H9 (cell line): ENCODE measurements around the gene ABLIM1. TPM values are rescaled to one million over a fixed set of nuclear protein-coding genes. Genes with fewer than 3 reads are reported as not detected.

Experiments
- DNase-seq: peaks from one replicate; pipeline ENCODE4 v3.0.0-alpha.2; 2017
- H2AFZ ChIP-seq: one replicate; pipeline ENCODE4 v1.6.1; 2013; ENCODE audit warnings: mild to moderate bottlenecking, low read length, control low read depth, moderate library complexity
- H2AK5ac ChIP-seq: 2 replicates; pipeline ENCODE4 v1.6.1; 2013; ENCODE audit warnings: low read length, control low read depth, mixed read lengths; ENCODE audit not compliant: insufficient read length
- H2BK120ac ChIP-seq: one replicate; pipeline ENCODE4 v1.6.1; 2013; ENCODE audit warnings: low read depth, mild to moderate bottlenecking, low read length, control low read depth, inconsistent platforms; ENCODE audit not compliant: poor library complexity, severe bottlenecking
- H2BK12ac ChIP-seq: 2 replicates; pipeline ENCODE4 v1.6.1; 2013; ENCODE audit warnings: low read length, control low read depth, mixed read lengths, low read depth; ENCODE audit not compliant: insufficient read length
- H2BK15ac ChIP-seq: 2 replicates; pipeline ENCODE4 v1.6.1; 2013; ENCODE audit warnings: low read depth, low read length, control low read depth
- H2BK20ac ChIP-seq: one replicate; pipeline ENCODE4 v1.6.1; 2013; ENCODE audit warnings: low read depth, mild to moderate bottlenecking, low read length, control low read depth, inconsistent platforms; ENCODE audit not compliant: poor library complexity, severe bottlenecking
- H2BK5ac ChIP-seq: 2 replicates; pipeline ENCODE4 v1.6.1; 2013; ENCODE audit warnings: low read length, control low read depth, mixed read lengths; ENCODE audit not compliant: insufficient read length
- H3K14ac ChIP-seq: 2 replicates; pipeline ENCODE4 v1.6.1; 2013; ENCODE audit warnings: low read length, control low read depth; ENCODE audit not compliant: insufficient read depth
- H3K18ac ChIP-seq: 2 replicates; pipeline ENCODE4 v1.6.1; 2013; ENCODE audit warnings: low read depth, mild to moderate bottlenecking, mixed read lengths, low read length, control low read depth; ENCODE audit not compliant: insufficient read length
- H3K23ac ChIP-seq: 2 replicates; pipeline ENCODE4 v1.6.1; 2013; ENCODE audit warnings: low read length, control low read depth, mixed read lengths, low read depth; ENCODE audit not compliant: insufficient read length
- H3K23me2 ChIP-seq: 2 replicates; pipeline ENCODE4 v1.6.1; 2013; ENCODE audit warnings: low read depth, mild to moderate bottlenecking, mixed read lengths, low read length, control low read depth; ENCODE audit not compliant: insufficient read length, poor library complexity, severe bottlenecking
- H3K27ac ChIP-seq: 2 replicates; pipeline ENCODE4 v1.5.1; 2013; ENCODE audit warnings: low read length, control low read depth, mixed read lengths, low read depth; ENCODE audit not compliant: insufficient read length
- H3K27me3 ChIP-seq: 2 replicates; pipeline ENCODE4 v1.6.1; 2013; ENCODE audit warnings: low read length, control low read depth, inconsistent platforms; ENCODE audit not compliant: insufficient read depth
- H3K4ac ChIP-seq: 2 replicates; pipeline ENCODE4 v1.6.1; 2013; ENCODE audit warnings: low read depth, mild to moderate bottlenecking, control low read depth, inconsistent platforms, low read length, moderate library complexity
- H3K4me1 ChIP-seq: 2 replicates; pipeline ENCODE4 v1.6.1; 2013; ENCODE audit warnings: low read length, control low read depth, inconsistent platforms; ENCODE audit not compliant: insufficient read depth
- H3K4me2 ChIP-seq: 2 replicates; pipeline ENCODE4 v1.6.1; 2013; ENCODE audit warnings: low read length, control low read depth, mixed read lengths; ENCODE audit not compliant: insufficient read length, insufficient read depth
- H3K56ac ChIP-seq: 2 replicates; pipeline ENCODE4 v1.6.1; 2013; ENCODE audit warnings: low read depth, mild to moderate bottlenecking, mixed read lengths, low read length, control low read depth; ENCODE audit not compliant: insufficient read length
- H3K79me1 ChIP-seq: 2 replicates; pipeline ENCODE4 v1.6.1; 2013; ENCODE audit warnings: low read depth, mild to moderate bottlenecking, moderate library complexity, low read length, control low read depth, inconsistent platforms; ENCODE audit not compliant: insufficient read depth, poor library complexity, severe bottlenecking
- H3K79me2 ChIP-seq: 2 replicates; pipeline ENCODE4 v1.6.1; 2013; ENCODE audit warnings: low read length, control low read depth, inconsistent platforms; ENCODE audit not compliant: insufficient read depth
- H3K9ac ChIP-seq: 2 replicates; pipeline ENCODE4 v1.6.1; 2013; ENCODE audit warnings: low read length, control low read depth, mixed read lengths; ENCODE audit not compliant: insufficient read length; ENCODE audit errors: extremely low read depth
- H3K9me3 ChIP-seq: one replicate; pipeline ENCODE4 v1.6.1; 2013; ENCODE audit warnings: low read depth, low read length, inconsistent platforms; ENCODE audit not compliant: control insufficient read depth
- H3T11ph ChIP-seq: one replicate; pipeline ENCODE4 v1.6.1; 2013; ENCODE audit warnings: mild to moderate bottlenecking, low read length, control low read depth, inconsistent platforms
- H4K20me1 ChIP-seq: one replicate; pipeline ENCODE4 v1.6.1; 2013; ENCODE audit not compliant: control insufficient read depth, insufficient read length, insufficient read depth
- H4K5ac ChIP-seq: 2 replicates; pipeline ENCODE4 v1.6.1; 2013; ENCODE audit warnings: low read depth, mild to moderate bottlenecking, mixed read lengths, low read length, control low read depth; ENCODE audit not compliant: insufficient read length
- H4K8ac ChIP-seq: replicated peaks from 2 replicates; pipeline ENCODE4 v1.6.1; 2013; ENCODE audit warnings: low read length, control low read depth, mixed read lengths, low read depth; ENCODE audit not compliant: insufficient read length
- H4K91ac ChIP-seq: 2 replicates; pipeline ENCODE4 v1.6.1; 2013; ENCODE audit warnings: low read depth, mild to moderate bottlenecking, moderate library complexity, mixed read lengths, low read length, control low read depth; ENCODE audit not compliant: insufficient read length
- H3K27ac Mint-ChIP-seq, 3 experiments: 2 replicates in 2 of 3; 3 replicates in 1 of 3; pipeline ENCODE4 v1.8.0; 2020 to 2021; ENCODE audit warnings: mixed read lengths in 3 of 3, mild to moderate bottlenecking in 1 of 3, moderate library complexity in 1 of 3
- H3K27me3 Mint-ChIP-seq: 2 replicates; pipeline ENCODE4 v1.8.0; 2021; ENCODE audit warnings: low read depth, mild to moderate bottlenecking, moderate library complexity, mixed read lengths
- H3K36me3 Mint-ChIP-seq, 3 experiments: 2 replicates in 2 of 3; 3 replicates in 1 of 3; pipeline ENCODE4 v1.8.0; 2020 to 2021; ENCODE audit warnings: low read depth in 3 of 3, mixed read lengths in 3 of 3; ENCODE audit not compliant: insufficient read depth in 1 of 3
- H3K4me1 Mint-ChIP-seq, 2 experiments: 2 replicates each; pipeline ENCODE4 v1.8.0; 2020; ENCODE audit warnings: mixed read lengths in 2 of 2
- H3K4me3 Mint-ChIP-seq, 2 experiments: 2 replicates in 1 of 2; 3 replicates in 1 of 2; pipeline ENCODE4 v1.8.0; 2020 to 2021; ENCODE audit warnings: mild to moderate bottlenecking in 2 of 2, mixed read lengths in 2 of 2, moderate library complexity in 1 of 2
- H3K9me3 Mint-ChIP-seq, 2 experiments: 2 replicates in 1 of 2; 3 replicates in 1 of 2; pipeline ENCODE4 v1.8.0; 2020; ENCODE audit warnings: mild to moderate bottlenecking in 2 of 2, mixed read lengths in 2 of 2, moderate library complexity in 1 of 2
- WGBS: extraction: QIAGEN DNeasy Blood & Tissue Kit; methylation state at CpG from one replicate; pipeline ENCODE4 v1.1.7; 2013; ENCODE audit warnings: missing lambda C conversion rate, low lambda C conversion rate, mixed read lengths; ENCODE audit not compliant: insufficient read length; ENCODE audit errors: extremely low coverage; 5-methylcytosine and 5-hydroxymethylcytosine counted together
- long read RNA-seq: library from polyadenylated mRNA; unstranded; transcript quantifications from one replicate; pipeline ENCODE4 v2.0.0, GENCODE V29; 2020
- total RNA-seq: library from RNA; stranded (reverse); gene quantifications from 2 replicates; pipeline ENCODE4 v1.2.1, GENCODE V29; 2021
- TF ChIP-seq, protein P1 (sequence below): fragments of 200-600 bp; sonication (generic); conservative IDR thresholded peaks from 3 replicates; pipeline ENCODE4 v1.8.0; 2021; ENCODE audit warnings: antibody characterized with exemption, mild to moderate bottlenecking

ABLIM1 gene
- 31.8 and 32.1 TPM in 2 replicates for total RNA-seq
- long read RNA-seq, partial matches to known transcripts = 10 of 142 reads
- long read RNA-seq, other reads (novel, unspliced or antisense) = 132 of 142 reads

DNA sequence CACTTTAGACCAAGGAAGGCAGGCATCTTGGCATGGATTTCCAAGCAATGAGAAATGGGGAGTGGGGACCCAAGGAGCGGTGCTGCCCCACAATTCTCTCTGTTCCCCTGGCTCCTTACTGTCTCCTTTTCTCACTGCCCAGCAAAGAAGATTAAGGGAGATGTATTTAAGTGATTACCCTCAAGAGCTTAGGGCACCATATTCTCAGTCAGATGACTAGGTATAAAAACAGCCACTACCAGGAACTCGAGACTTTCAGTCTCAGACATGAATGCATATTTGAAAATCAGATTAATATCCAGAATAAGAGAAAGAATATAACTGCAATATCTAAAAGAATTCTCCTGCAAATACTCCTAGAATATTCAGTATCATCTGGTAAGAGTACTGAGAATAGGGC, at the start of gene ABLIM1:
Gene ABLIM1, minus strand, starts transcription at position 101 of the 400 bp plus-strand sequence. Its CDS starts 75 bp downstream, at position 26.
- Histone ChIP-seq H3K27ac (no peak within 1 kb of the TSS), H3K23ac (no peak within 1 kb of the TSS), H2BK20ac (no peak within 1 kb of the TSS), H2AK5ac (no peak within 1 kb of the TSS), H2BK15ac (no peak within 1 kb of the TSS), H2BK12ac (no peak within 1 kb of the TSS), H3T11ph (no peak within 1 kb of the TSS), H3K23me2 (no peaks in the 10 kb centered on the region), H3K79me2 (no peaks in the 10 kb centered on the region), H2AFZ (no peak within 1 kb of the TSS), H3K4ac (no peak within 1 kb of the TSS), H4K91ac (no peak within 1 kb of the TSS), H3K9me3 (no peaks in the 10 kb centered on the region), H3K18ac (no peak within 1 kb of the TSS), H3K79me1 (no peaks in the 10 kb centered on the region), H3K9ac (no peak within 1 kb of the TSS), H3K14ac (no peak within 1 kb of the TSS), H3K56ac (no peak within 1 kb of the TSS), H3K4me2 (no peak within 1 kb of the TSS), H3K27me3 (no peaks in the 10 kb centered on the region), H4K8ac (no peak within 1 kb of the TSS), H4K20me1 (no peaks in the 10 kb centered on the region), H4K5ac (no peak within 1 kb of the TSS), H2BK120ac (no peak within 1 kb of the TSS), H3K4me1 (peaks cover 6% of the 10 kb centered on the region), H2BK5ac (no peak within 1 kb of the TSS)
- no CpG with 5 or more reads among the region's 2 CpGs for WGBS
- Mint-ChIP-seq H3K27ac (no peak within 1 kb of the TSS), H3K4me3 (no peak within 1 kb of the TSS), H3K27me3 (no peaks in the 10 kb centered on the region), H3K36me3 (no peaks in the 10 kb centered on the region), H3K9me3 (no peaks in the 10 kb centered on the region), H3K4me1 (peaks cover 10 to 19% of the 10 kb centered on the region in 2 experiments)
- TF ChIP-seq, protein P1, sequence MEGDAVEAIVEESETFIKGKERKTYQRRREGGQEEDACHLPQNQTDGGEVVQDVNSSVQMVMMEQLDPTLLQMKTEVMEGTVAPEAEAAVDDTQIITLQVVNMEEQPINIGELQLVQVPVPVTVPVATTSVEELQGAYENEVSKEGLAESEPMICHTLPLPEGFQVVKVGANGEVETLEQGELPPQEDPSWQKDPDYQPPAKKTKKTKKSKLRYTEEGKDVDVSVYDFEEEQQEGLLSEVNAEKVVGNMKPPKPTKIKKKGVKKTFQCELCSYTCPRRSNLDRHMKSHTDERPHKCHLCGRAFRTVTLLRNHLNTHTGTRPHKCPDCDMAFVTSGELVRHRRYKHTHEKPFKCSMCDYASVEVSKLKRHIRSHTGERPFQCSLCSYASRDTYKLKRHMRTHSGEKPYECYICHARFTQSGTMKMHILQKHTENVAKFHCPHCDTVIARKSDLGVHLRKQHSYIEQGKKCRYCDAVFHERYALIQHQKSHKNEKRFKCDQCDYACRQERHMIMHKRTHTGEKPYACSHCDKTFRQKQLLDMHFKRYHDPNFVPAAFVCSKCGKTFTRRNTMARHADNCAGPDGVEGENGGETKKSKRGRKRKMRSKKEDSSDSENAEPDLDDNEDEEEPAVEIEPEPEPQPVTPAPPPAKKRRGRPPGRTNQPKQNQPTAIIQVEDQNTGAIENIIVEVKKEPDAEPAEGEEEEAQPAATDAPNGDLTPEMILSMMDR = no peak
- no peak for DNase-seq
